ENCODE measurements around the gene KCTD19.

KCTD19 gene

GRCh38 chr16:67252609-67253497 is 73.7 kb downstream of the KCTD19 start:
- TF ChIP-seq, protein P1, sequence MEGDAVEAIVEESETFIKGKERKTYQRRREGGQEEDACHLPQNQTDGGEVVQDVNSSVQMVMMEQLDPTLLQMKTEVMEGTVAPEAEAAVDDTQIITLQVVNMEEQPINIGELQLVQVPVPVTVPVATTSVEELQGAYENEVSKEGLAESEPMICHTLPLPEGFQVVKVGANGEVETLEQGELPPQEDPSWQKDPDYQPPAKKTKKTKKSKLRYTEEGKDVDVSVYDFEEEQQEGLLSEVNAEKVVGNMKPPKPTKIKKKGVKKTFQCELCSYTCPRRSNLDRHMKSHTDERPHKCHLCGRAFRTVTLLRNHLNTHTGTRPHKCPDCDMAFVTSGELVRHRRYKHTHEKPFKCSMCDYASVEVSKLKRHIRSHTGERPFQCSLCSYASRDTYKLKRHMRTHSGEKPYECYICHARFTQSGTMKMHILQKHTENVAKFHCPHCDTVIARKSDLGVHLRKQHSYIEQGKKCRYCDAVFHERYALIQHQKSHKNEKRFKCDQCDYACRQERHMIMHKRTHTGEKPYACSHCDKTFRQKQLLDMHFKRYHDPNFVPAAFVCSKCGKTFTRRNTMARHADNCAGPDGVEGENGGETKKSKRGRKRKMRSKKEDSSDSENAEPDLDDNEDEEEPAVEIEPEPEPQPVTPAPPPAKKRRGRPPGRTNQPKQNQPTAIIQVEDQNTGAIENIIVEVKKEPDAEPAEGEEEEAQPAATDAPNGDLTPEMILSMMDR (IDR thresholded peaks at IDR 0.05; ENCODE audit: extremely low read depth, insufficient read depth, missing control alignments): no peak
- in situ Hi-C loops (cut with MboI; ENCODE audit: low pct_unique_long_range_greater_than_20kb, low sequenced_read_pairs, unreplicated experiment): no loop called here
- DNase-seq (ENCODE audit: low spot score): no peak

DNA sequence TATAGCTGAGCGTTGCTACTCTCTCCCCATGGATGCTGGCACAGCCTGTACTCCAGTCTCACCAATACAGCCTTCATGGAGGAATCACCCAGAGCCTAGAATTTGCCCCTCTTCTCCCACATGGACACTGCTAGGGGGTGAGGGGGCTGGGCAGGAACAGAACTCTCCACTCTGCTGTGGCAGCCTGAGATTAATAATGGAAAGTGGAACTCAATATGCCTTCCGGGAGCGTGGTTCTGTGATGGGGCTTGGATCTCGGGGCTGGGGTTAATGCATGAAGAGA is 76.6 kb downstream of the KCTD19 start:
- TF ChIP-seq, protein P1 (IDR thresholded peaks at IDR 0.05; ENCODE audit: extremely low read depth, insufficient read depth, missing control alignments): no peak
- in situ Hi-C loops (cut with MboI; ENCODE audit: low pct_unique_long_range_greater_than_20kb, low sequenced_read_pairs, unreplicated experiment): no loop called here
- no peak for DNase-seq (ENCODE audit: low spot score)

GRCh38 chr16:67249178-67250044 is 77.1 kb downstream of the KCTD19 start:
- DNase-seq (ENCODE audit: low spot score): no peak
- in situ Hi-C loops (cut with MboI; ENCODE audit: low pct_unique_long_range_greater_than_20kb, low sequenced_read_pairs, unreplicated experiment): no loop called here
- TF ChIP-seq, protein P1 (IDR thresholded peaks at IDR 0.05; ENCODE audit: extremely low read depth, insufficient read depth, missing control alignments): no peak

- peak; percentile 72 for DNase-seq (ENCODE audit: low spot score)
- in situ Hi-C loops (cut with MboI; ENCODE audit: low pct_unique_long_range_greater_than_20kb, low sequenced_read_pairs, unreplicated experiment): no loop called here
- TF ChIP-seq, protein P1 (IDR thresholded peaks at IDR 0.05; ENCODE audit: extremely low read depth, insufficient read depth, missing control alignments): peak; percentile 23
Observed at GRCh38 chr16:67248401-67249177, 78.0 kb downstream of the KCTD19 start, which contains the start of gene SLC9A5. Gene SLC9A5, plus strand, starts transcription at chr16:67248979. Its CDS starts 36 bp downstream, at chr16:67249015.

DNA sequence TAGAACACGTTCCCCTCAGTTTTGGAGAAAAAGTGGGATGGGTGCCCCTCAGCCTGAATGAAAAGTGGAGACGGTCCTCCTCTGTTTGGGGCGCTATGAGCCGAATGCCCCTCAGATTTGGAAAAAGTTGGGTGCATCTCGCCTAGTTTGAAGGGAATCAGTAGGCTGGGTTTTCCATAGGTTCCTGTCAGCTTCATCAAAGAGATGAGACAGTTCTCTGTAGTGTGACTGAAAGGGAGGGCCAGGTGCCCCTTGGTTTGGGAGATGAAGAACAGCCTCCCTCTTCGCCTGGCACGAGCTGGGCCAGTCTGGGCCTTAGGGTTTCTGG is 78.5 kb downstream of the KCTD19 start:
- in situ Hi-C loops (cut with MboI; ENCODE audit: low pct_unique_long_range_greater_than_20kb, low sequenced_read_pairs, unreplicated experiment): no loop called here
- no peak for DNase-seq (ENCODE audit: low spot score)
- TF ChIP-seq, protein P1 (IDR thresholded peaks at IDR 0.05; ENCODE audit: extremely low read depth, insufficient read depth, missing control alignments): no peak
